ENCODE data around the gene TOLLIP. TPM values are rescaled to one million over a fixed set of nuclear protein-coding genes. Genes with fewer than 3 reads are reported as not detected.

Gene TOLLIP
- total RNA-seq, 1 experiment from 2014 or later: 78.3 TPM

GRCh38 chr11:1281326-1281973, 28.0 kb downstream of the TOLLIP start:
- Mint-ChIP-seq H3K4me3 (ENCODE audit: unreplicated experiment) (no peak overlapping the region), H3K9me3 (ENCODE audit: unreplicated experiment) (no peaks in the 10 kb centered on the region), H3K27me3 (ENCODE audit: insufficient read depth, unreplicated experiment) (no peaks in the 10 kb centered on the region), H3K4me1 (ENCODE audit: low read depth, unreplicated experiment) (no peaks in the 10 kb centered on the region), H3K36me3 (ENCODE audit: insufficient read depth, unreplicated experiment) (peaks cover 65% of the 10 kb centered on the region), H3K27ac (ENCODE audit: unreplicated experiment) (no peak overlapping the region)
- Histone ChIP-seq H3K9me3 (no peaks in the 10 kb centered on the region), H3K4me3 (ENCODE audit: low read depth, low read length) (no peak overlapping the region), H3K27me3 (replicated peaks; ENCODE audit: control insufficient read depth, insufficient read depth, low read length) (no peaks in the 10 kb centered on the region), H3K4me1 (no peaks in the 10 kb centered on the region), H3K36me3 (ENCODE audit: control insufficient read depth, insufficient read depth, low read length) (peaks cover 1% of the 10 kb centered on the region)
- ChIA-PET CTCF (no interaction called here), POLR2A (no interaction called here)
- intact Hi-C loops (cut with micrococcal nuclease; ENCODE audit: unreplicated experiment): no loop called here
- BruUV-seq (replicated peaks): no TSS peak
- no peak for DNase-seq
- TF ChIP-seq CTCF (IDR thresholded peaks at IDR 0.05; ENCODE audit: insufficient read depth in 1 of 2, low read depth in 1 of 2, low read length in 1 of 2, severe bottlenecking in 1 of 2, unreplicated experiment in 1 of 2): no peak

- Histone ChIP-seq H3K36me3 (ENCODE audit: control insufficient read depth, insufficient read depth, low read length) (peaks cover 1% of the 10 kb centered on the region), H3K27me3 (replicated peaks; ENCODE audit: control insufficient read depth, insufficient read depth, low read length) (no peaks in the 10 kb centered on the region), H3K9me3 (no peaks in the 10 kb centered on the region), H3K4me3 (ENCODE audit: low read depth, low read length) (no peak overlapping the region), H3K4me1 (no peaks in the 10 kb centered on the region)
- TF ChIP-seq CTCF (IDR thresholded peaks at IDR 0.05; ENCODE audit: insufficient read depth in 1 of 2, low read depth in 1 of 2, low read length in 1 of 2, severe bottlenecking in 1 of 2, unreplicated experiment in 1 of 2): no peak
- BruUV-seq (replicated peaks): no TSS peak
- no peak for DNase-seq
- H3K9me3 Mint-ChIP-seq (ENCODE audit: unreplicated experiment): no peaks in the 10 kb centered on the region
- no peaks in the 10 kb centered on the region for H3K4me1 Mint-ChIP-seq (ENCODE audit: low read depth, unreplicated experiment)
- intact Hi-C loops (cut with micrococcal nuclease; ENCODE audit: unreplicated experiment): no loop called here
- no peak overlapping the region for H3K4me3 Mint-ChIP-seq (ENCODE audit: unreplicated experiment)
- no peaks in the 10 kb centered on the region for H3K27me3 Mint-ChIP-seq (ENCODE audit: insufficient read depth, unreplicated experiment)
- no peak overlapping the region for H3K27ac Mint-ChIP-seq (ENCODE audit: unreplicated experiment)
- peaks cover 58% of the 10 kb centered on the region for H3K36me3 Mint-ChIP-seq (ENCODE audit: insufficient read depth, unreplicated experiment)
- CTCF ChIA-PET: no interaction called here
- POLR2A ChIA-PET: no interaction called here
Observed at GRCh38 chr11:1280116-1281035, 29.1 kb downstream of the TOLLIP start.

GRCh38 chr11:1279674-1280055, 29.8 kb downstream of the TOLLIP start:
- Mint-ChIP-seq H3K4me1 (ENCODE audit: low read depth, unreplicated experiment) (no peaks in the 10 kb centered on the region), H3K4me3 (ENCODE audit: unreplicated experiment) (no peak overlapping the region), H3K27me3 (ENCODE audit: insufficient read depth, unreplicated experiment) (no peaks in the 10 kb centered on the region), H3K36me3 (ENCODE audit: insufficient read depth, unreplicated experiment) (peaks cover 51% of the 10 kb centered on the region), H3K9me3 (ENCODE audit: unreplicated experiment) (no peaks in the 10 kb centered on the region), H3K27ac (ENCODE audit: unreplicated experiment) (no peak overlapping the region)
- intact Hi-C loops (cut with micrococcal nuclease; ENCODE audit: unreplicated experiment): no loop called here
- Histone ChIP-seq H3K4me1 (no peaks in the 10 kb centered on the region), H3K36me3 (ENCODE audit: control insufficient read depth, insufficient read depth, low read length) (peaks cover 1% of the 10 kb centered on the region), H3K27me3 (replicated peaks; ENCODE audit: control insufficient read depth, insufficient read depth, low read length) (no peaks in the 10 kb centered on the region), H3K9me3 (no peaks in the 10 kb centered on the region), H3K4me3 (ENCODE audit: low read depth, low read length) (no peak overlapping the region)
- no peak for DNase-seq
- ChIA-PET CTCF (no interaction called here), POLR2A (no interaction called here)
- BruUV-seq (replicated peaks): no TSS peak
- TF ChIP-seq CTCF (IDR thresholded peaks at IDR 0.05; ENCODE audit: insufficient read depth in 1 of 2, low read depth in 1 of 2, low read length in 1 of 2, severe bottlenecking in 1 of 2, unreplicated experiment in 1 of 2): no peak

Measured in Caco-2 (cell line).